ENCODE results near the gene PCBP3. TPM values are rescaled to one million over a fixed set of nuclear protein-coding genes. Genes with fewer than 3 reads are reported as not detected.
"Not testable (repeated sequence)": the region's sequence is repeated elsewhere in the genome, so short reads cannot be mapped to it uniquely, and the experiment has no call there.

Gene PCBP3
- total RNA-seq, 1 donor from 2014 or later = 8.2 TPM

- no peaks in the 10 kb centered on the region for H3K9me3 Mint-ChIP-seq
- H3K4me3 Mint-ChIP-seq = no peak overlapping the region
- H3K27ac Mint-ChIP-seq = no peak overlapping the region
- peaks cover 8% of the 10 kb centered on the region for H3K27me3 Mint-ChIP-seq (ENCODE audit: insufficient read depth)
- intact Hi-C loops (cut with micrococcal nuclease) = no loop called here
- no peak for DNase-seq (ENCODE audit: low spot score)
- no peaks in the 10 kb centered on the region for H3K36me3 Mint-ChIP-seq (ENCODE audit: low read depth)
- H3K4me1 Mint-ChIP-seq (ENCODE audit: low read depth) = no peaks in the 10 kb centered on the region
Measured at GRCh38 chr21:45874716-45875415, 231.3 kb downstream of the PCBP3 start.

GRCh38 chr21:45875416-45875760 lies 231.9 kb downstream of the PCBP3 start:
- Mint-ChIP-seq H3K27me3 (ENCODE audit: insufficient read depth) (peaks cover 9% of the 10 kb centered on the region), H3K4me1 (ENCODE audit: low read depth) (peaks cover 1% of the 10 kb centered on the region), H3K27ac (no peak overlapping the region), H3K9me3 (no peaks in the 10 kb centered on the region), H3K4me3 (no peak overlapping the region), H3K36me3 (ENCODE audit: low read depth) (no peaks in the 10 kb centered on the region)
- intact Hi-C loops (cut with micrococcal nuclease) = no loop called here
- no peak for DNase-seq (ENCODE audit: low spot score)

GRCh38 chr21:45875881-45876280 lies 232.4 kb downstream of the PCBP3 start:
- intact Hi-C loops (cut with micrococcal nuclease) = loop anchor here (2.0 kb wide), 1 partner anchor 21 kb away; no protein-coding TSS in a partner anchor
- no peaks in the 10 kb centered on the region for H3K9me3 Mint-ChIP-seq
- peaks cover 12% of the 10 kb centered on the region for H3K27me3 Mint-ChIP-seq (ENCODE audit: insufficient read depth)
- peaks cover 5% of the 10 kb centered on the region for H3K4me1 Mint-ChIP-seq (ENCODE audit: low read depth)
- no peaks in the 10 kb centered on the region for H3K36me3 Mint-ChIP-seq (ENCODE audit: low read depth)
- no peak overlapping the region for H3K4me3 Mint-ChIP-seq
- no peak for DNase-seq (ENCODE audit: low spot score)
- no peak overlapping the region for H3K27ac Mint-ChIP-seq

- H3K4me3 Mint-ChIP-seq = no peak overlapping the region
- H3K27me3 Mint-ChIP-seq (ENCODE audit: insufficient read depth) = peaks cover 14% of the 10 kb centered on the region
- H3K36me3 Mint-ChIP-seq (ENCODE audit: low read depth) = no peaks in the 10 kb centered on the region
- no peak for DNase-seq (ENCODE audit: low spot score)
- intact Hi-C loops (cut with micrococcal nuclease) = loop anchor here (2.0 kb wide), 1 partner anchor 20 kb away; no protein-coding TSS in a partner anchor
- peaks cover 5% of the 10 kb centered on the region for H3K4me1 Mint-ChIP-seq (ENCODE audit: low read depth)
- H3K27ac Mint-ChIP-seq = no peak overlapping the region
- H3K9me3 Mint-ChIP-seq = no peaks in the 10 kb centered on the region
Measured at GRCh38 chr21:45876381-45877170, 233.1 kb downstream of the PCBP3 start.

GRCh38 chr21:45877171-45877438 lies 233.6 kb downstream of the PCBP3 start:
- Mint-ChIP-seq H3K4me1 (ENCODE audit: low read depth) (peaks cover 5% of the 10 kb centered on the region), H3K27me3 (ENCODE audit: insufficient read depth) (peaks cover 14% of the 10 kb centered on the region), H3K4me3 (no peak overlapping the region), H3K9me3 (no peaks in the 10 kb centered on the region), H3K36me3 (ENCODE audit: low read depth) (no peaks in the 10 kb centered on the region), H3K27ac (no peak overlapping the region)
- no peak for DNase-seq (ENCODE audit: low spot score)
- intact Hi-C loops (cut with micrococcal nuclease) = loop anchor here (2.0 kb wide), 1 partner anchor 20 kb away; no protein-coding TSS in a partner anchor

- no peaks in the 10 kb centered on the region for H3K9me3 Mint-ChIP-seq
Measured at GRCh38 chr21:45877821-45878469, 234.4 kb downstream of the PCBP3 start.

DNA sequence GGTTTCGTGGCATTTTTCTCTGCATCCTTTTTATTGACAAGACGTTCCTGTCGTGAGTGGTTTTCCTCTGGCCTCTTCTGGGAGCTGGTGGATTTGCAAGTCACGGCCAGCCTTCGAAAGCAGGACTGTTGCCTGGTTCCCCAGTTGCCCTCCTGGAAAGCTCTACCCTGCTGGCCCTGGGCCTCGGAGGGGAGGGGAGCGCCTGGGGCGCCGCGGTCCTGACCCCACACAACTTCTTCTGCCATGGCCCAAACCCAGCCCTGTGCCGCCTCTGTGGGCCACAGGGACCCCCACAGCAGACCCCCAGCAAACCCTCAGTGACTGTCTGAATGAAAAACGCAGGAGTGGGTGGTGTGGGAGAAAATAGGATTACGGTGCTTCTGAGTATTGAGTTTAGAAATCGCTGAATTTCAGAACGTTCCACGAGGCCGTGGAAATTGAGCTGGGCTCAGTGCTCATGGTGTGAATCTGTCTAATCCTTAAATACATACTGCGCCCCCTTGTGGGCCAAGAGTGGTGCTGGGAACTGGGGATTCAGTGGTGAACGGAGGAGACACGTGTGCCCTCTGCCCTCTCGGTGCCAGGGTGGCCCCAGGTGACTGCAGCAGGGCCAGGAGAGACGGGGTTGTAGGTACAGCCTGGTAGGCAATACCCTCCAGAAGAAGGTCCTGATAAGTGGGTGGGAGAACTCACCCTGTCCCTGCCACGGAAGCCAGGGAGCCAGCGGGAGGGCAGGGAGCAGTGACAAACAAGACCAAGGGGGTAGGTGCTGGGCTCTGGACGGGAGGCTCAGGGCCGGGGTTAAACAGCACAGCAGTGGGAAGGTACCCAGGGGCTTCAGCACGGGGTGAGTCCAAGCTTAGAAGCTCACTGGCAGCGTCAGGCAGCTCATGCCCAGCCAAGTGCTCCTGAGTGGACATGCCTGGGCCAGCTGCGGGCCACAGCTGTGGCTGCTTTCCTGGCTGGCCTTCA lies 236.9 kb downstream of the PCBP3 start:
- Mint-ChIP-seq H3K9me3 (peaks cover under 1% of the 10 kb centered on the region), H3K4me1 (ENCODE audit: low read depth) (peaks cover 18% of the 10 kb centered on the region), H3K27me3 (ENCODE audit: insufficient read depth) (peaks cover 12% of the 10 kb centered on the region), H3K4me3 (no peak overlapping the region), H3K36me3 (ENCODE audit: low read depth) (peaks cover under 1% of the 10 kb centered on the region), H3K27ac (no peak overlapping the region)
- DNase-seq (ENCODE audit: low spot score) = peak; percentile 51
- intact Hi-C loops (cut with micrococcal nuclease) = loop anchor here (2.0 to 10.0 kb wide), 2 partner anchors 236 to 588 kb away; partner anchors contain the start of gene PCBP3

More at GRCh38 chr21:45877821-45878469, 234.4 kb downstream of the PCBP3 start:
- H3K36me3 Mint-ChIP-seq (ENCODE audit: low read depth) = no peaks in the 10 kb centered on the region
- H3K4me1 Mint-ChIP-seq (ENCODE audit: low read depth) = peaks cover 5% of the 10 kb centered on the region
- H3K27me3 Mint-ChIP-seq (ENCODE audit: insufficient read depth) = peaks cover 14% of the 10 kb centered on the region
- DNase-seq (ENCODE audit: low spot score) = no peak
- intact Hi-C loops (cut with micrococcal nuclease) = loop anchor here (2.0 kb wide), 1 partner anchor 19 kb away; no protein-coding TSS in a partner anchor
- H3K4me3 Mint-ChIP-seq = no peak overlapping the region
- no peak overlapping the region for H3K27ac Mint-ChIP-seq

GRCh38 chr21:45882645-45883044 lies 239.1 kb downstream of the PCBP3 start:
- H3K4me3 Mint-ChIP-seq = no peak overlapping the region
- DNase-seq (ENCODE audit: low spot score) = no peak
- peaks cover 5% of the 10 kb centered on the region for H3K36me3 Mint-ChIP-seq (ENCODE audit: low read depth)
- peaks cover 13% of the 10 kb centered on the region for H3K27me3 Mint-ChIP-seq (ENCODE audit: insufficient read depth)
- H3K9me3 Mint-ChIP-seq = peaks cover 3% of the 10 kb centered on the region
- peaks cover 37% of the 10 kb centered on the region for H3K4me1 Mint-ChIP-seq (ENCODE audit: low read depth)
- intact Hi-C loops (cut with micrococcal nuclease) = loop anchor here (10.0 kb wide), 1 partner anchor 238 kb away; the partner anchor contains the start of gene PCBP3
- no peak overlapping the region for H3K27ac Mint-ChIP-seq

DNA sequence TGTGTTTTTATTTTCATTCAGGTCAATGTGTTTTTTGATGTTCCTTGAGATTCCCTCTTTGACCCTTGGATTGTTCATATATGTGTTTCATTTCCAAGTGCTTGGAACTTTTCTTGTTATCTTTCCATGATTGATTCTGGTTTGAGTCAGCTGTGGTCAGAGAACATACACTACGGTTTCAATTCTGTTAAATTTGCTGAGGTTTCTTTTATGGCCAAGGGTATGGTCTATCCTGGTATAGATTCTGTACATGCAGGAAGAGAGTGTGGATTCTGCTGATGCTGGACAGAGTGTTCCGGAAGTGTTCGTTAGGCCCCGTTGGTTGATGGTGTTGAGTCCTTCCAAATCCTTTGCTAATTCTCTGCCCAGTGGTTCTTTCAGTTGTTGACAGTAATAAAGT lies 239.6 kb downstream of the PCBP3 start:
- no peak for DNase-seq (ENCODE audit: low spot score)
- Mint-ChIP-seq H3K9me3 (peaks cover 3% of the 10 kb centered on the region), H3K36me3 (ENCODE audit: low read depth) (peaks cover 5% of the 10 kb centered on the region), H3K27ac (no peak overlapping the region), H3K4me1 (ENCODE audit: low read depth) (peaks cover 37% of the 10 kb centered on the region), H3K27me3 (ENCODE audit: insufficient read depth) (peaks cover 13% of the 10 kb centered on the region), H3K4me3 (no peak overlapping the region)
- intact Hi-C loops (cut with micrococcal nuclease) = loop anchor here (10.0 kb wide), 1 partner anchor 238 kb away; the partner anchor contains the start of gene PCBP3

DNA sequence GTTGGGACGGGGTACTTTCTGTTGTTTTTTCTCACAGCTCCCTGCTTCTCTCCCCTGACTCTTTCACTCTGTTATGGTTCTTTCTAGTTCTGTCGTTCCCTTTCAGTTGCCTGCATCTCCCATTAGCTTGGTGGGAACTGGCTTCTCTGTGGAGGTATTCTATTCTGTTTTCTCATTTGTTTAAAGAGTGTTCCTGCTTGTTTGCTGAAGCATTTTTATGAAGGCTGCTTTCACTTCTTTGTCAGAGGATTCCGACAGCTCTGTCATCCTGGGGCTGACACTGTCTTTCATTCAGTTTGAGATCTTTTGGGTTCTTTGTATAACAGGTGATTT lies 242.0 kb downstream of the PCBP3 start:
- Mint-ChIP-seq H3K27ac (peak overlapping the region; percentile 83), H3K9me3 (peaks cover 3% of the 10 kb centered on the region), H3K4me3 (peak overlapping the region; percentile 53), H3K4me1 (ENCODE audit: low read depth) (peaks cover 43% of the 10 kb centered on the region), H3K27me3 (ENCODE audit: insufficient read depth) (peaks cover 16% of the 10 kb centered on the region), H3K36me3 (ENCODE audit: low read depth) (peaks cover 7% of the 10 kb centered on the region)
- DNase-seq (ENCODE audit: low spot score) = no peak
- intact Hi-C loops (cut with micrococcal nuclease) = loop anchor here (5.0 to 10.0 kb wide), 2 partner anchors 68 to 241 kb away; partner anchors contain the start of gene PCBP3

DNA sequence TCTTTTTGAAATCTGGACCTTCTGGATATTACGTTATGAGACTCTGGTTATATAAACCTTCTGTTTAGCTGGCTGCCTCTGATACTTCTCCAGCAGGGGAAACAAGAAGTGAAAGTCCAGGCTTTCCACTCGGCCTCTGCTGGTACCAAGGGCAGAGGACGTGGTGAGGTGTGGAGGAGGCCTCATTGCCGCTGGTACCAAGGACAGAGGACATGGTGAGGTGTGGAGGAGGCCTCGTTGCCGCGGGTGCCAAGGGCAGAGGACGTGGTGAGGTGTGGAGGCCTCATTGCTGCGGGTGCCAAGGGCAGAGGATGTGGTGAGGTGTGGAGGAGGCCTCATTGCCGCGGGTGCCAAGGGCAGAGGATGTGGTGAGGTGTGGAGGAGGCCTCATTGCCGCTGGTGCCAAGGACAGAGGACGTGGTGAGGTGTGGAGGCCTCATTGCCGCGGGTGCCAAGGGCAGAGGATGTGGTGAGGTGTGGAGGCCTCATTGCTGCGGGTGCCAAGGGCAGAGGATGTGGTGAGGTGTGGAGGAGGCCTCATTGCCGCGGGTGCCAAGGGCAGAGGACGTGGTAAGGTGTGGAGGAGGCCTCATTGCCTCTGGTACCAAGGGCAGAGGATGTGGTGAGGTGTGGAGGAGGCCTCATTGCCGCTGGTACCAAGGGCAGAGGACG lies 242.5 kb downstream of the PCBP3 start:
- Mint-ChIP-seq H3K27me3 (ENCODE audit: insufficient read depth) (peaks cover 17% of the 10 kb centered on the region), H3K4me3 (peak overlapping the region; percentile 53), H3K27ac (peak overlapping the region; percentile 83), H3K4me1 (ENCODE audit: low read depth) (peaks cover 42% of the 10 kb centered on the region)
- intact Hi-C loops (cut with micrococcal nuclease) = loop anchor here (5.0 to 10.0 kb wide), 2 partner anchors 69 to 241 kb away; partner anchors contain the start of gene PCBP3
- peak; percentile 36 for DNase-seq (ENCODE audit: low spot score)
- H3K36me3 Mint-ChIP-seq (ENCODE audit: low read depth); H3K9me3 Mint-ChIP-seq: not testable (repeated sequence)

Measured in activated T-helper 1 cell treated with anti-CD3 and anti-CD28 coated beads, Interleukin-12 subunit alpha, Interleukin-12 subunit beta, Interleukin-2, Interleukin-4 antibody, amounts not matched to agents 30 ng/mL and 10 ng/mL and 1 ng/mL, durations not matched to agents 14 hours and 24 hours and 36 hours (primary cell).